GM18526 (cell line): ENCODE results near the gene FAM193B.

Experiments used
- POLR2A ChIP-seq: IDR thresholded peaks from 3 replicates; pipeline ENCODE4 v1.6.1; 2011; ENCODE audit not compliant: insufficient read length; ENCODE audit errors: extremely low read depth

The FAM193B gene

DNA sequence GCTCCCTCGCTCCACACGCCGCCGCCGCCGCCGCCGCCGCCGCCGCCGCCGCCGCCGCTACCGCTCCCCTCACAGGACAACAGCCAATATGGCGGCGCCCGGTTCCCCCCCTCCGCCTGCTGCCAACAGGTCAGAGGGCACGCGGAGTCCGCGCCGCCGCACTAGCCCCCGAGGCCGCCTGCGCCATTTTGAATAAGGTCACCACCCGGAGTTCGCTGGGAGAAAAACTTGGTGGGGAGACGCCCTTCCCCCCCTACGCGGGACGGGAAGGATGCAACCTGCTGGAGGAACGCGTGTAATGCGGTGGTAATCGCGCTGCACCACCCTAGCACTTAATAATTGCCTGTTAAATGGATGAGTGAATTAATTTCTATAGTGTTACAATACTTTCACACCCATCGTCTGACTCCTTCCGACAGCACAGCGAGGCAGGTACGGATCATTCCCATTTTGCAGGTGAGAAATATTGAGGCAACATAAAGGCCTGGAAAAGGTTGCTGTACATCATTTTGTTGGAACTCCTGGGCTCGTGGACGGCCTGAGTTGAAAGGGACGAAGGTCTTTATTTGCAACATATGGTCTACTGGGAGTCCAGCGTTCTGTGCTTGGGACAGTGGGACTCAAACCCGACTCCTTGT, at the start of gene FAM193B:
FAM193B (minus strand) TSS at position 90 of the 638 bp plus-strand sequence. CDS start 105 bp downstream, outside the sequence.
- peak; percentile 51 for TF ChIP-seq POLR2A

DNA sequence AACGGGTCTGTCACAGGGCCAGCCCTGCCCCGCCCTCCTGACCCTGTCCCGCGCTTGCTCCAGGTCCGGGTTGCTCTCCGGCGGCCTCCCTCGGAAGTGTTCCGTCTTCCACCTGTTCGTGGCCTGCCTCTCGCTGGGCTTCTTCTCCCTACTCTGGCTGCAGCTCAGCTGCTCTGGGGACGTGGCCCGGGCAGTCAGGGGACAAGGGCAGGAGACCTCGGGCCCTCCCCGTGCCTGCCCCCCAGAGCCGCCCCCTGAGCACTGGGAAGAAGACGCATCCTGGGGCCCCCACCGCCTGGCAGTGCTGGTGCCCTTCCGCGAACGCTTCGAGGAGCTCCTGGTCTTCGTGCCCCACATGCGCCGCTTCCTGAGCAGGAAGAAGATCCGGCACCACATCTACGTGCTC, 49.8 kb upstream of the FAM193B start:
- TF ChIP-seq POLR2A = no peak

DNA sequence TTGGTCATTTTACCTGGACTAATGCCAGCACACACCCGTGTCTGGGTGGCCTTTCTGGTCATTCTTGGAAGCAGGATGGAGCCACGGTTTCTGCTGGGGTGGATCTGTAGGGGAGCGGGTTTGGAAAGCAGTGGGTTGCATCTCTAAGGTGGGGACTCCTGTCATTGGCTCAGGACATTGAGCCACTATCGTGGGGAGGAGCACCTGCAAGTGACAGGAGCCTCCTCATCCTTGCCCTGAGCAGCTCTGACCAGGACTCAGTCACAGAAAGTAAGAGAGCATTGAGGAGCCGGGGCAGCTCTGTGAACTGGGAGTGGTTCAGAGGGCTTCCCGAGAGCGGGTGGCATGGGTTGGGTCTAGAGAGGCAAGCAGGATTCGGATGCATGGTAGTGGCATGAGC, 49.3 kb upstream of the FAM193B start:
- TF ChIP-seq POLR2A = no peak

DNA sequence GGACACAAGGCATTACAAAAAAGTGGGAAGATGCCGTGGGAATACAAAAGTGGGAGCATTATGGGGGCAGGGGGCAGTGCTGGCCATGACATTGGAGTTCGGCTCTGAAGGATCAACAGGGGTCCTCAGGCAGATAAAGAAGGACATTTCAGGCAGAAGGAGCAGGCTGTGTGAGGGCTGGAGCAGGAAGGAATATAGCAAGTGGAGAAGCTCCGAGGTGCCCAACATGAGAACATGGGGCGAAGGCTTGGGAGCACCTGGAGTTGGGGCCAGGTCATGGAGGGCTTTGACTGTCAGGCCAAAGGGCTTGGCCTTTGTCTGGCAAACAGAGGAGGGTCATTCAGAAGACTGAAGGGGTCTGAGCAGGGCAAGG, 48.1 kb upstream of the FAM193B start:
- no peak for TF ChIP-seq POLR2A

DNA sequence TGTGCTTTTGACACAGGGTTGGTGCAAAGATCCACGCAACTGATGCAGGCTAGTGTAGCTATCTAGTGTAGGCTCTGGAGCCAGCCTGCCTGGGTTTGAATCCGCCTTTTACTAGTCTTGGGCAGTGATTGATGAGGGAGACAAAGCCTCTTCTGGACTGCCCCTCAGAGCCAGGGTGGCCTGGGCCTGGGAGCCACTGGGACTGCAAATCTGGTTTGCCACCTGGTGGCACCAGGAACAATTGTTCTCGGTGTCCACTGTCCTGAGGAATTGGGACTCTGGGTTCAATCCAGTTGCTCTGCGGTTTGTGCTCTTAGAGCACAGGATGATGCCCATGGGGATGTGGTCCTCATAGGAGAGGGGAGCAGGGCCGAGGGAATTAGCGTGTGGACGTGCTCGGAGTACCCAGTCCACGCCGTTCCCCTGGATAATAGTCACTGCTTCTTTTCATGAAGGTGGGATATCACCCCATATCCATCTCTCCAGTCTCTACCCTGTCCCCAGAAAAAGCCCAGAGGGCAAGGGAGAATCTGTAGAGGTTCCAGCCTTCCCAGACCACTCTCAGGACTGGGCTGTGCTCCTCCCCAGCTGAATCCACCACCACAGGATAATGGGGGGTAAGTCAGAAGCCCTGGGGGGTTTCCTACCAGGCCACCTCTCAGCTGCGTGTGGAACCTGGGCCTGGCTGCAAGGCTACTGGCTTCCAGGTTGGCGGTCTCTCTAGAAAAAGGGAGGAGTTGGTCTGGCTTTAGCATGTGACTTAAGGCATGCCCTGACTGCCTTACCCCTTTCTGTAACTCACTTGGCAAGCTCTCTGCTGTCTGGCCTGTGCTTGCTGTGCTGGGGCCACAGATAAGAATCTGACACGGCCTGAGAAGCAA, 47.5 kb upstream of the FAM193B start:
- TF ChIP-seq POLR2A = no peak

DNA sequence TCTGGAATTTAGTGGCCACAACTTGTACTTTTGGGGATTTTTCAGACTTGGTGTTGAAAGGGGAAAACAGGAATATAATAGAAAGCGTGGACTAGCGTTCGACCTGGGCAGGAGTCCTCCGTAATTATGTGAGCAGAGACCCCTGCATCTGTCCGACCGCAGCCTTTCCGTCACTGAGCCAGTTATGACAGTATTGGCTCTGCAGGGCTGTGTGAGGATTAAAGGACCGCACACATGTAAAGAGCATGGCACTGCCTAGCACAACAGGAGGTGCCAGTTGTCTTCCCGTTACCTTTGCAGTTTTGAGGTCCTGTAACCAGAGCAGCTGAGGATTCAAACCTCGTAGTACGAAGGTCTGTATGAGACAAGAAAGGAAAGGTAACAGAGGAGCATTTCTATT, 46.8 kb upstream of the FAM193B start:
- no peak for TF ChIP-seq POLR2A

DNA sequence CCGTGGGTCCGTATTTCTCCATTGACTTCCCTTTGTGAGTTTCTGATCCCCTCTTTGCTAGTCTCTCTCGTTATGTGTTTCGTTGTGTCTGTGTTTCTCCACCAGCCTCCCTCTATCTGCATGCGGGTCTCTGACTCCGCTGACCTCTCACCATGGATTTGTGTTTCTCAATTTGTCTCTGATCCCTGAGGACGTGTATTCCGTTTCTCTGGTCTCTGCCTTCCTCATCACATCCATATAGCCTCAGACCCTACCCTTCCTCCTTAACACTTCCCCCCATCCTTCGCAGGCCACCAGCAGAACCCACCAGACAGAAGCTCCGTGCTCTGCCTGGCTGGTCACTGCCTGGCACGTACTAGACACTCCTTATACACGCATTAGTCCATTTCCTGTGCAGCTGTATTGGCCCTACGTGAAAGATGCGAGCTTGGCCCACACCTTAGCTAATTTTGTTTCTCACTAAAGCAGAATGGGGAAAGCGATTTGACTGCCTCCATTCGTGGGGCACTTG, 46.2 kb upstream of the FAM193B start:
- no peak for TF ChIP-seq POLR2A

DNA sequence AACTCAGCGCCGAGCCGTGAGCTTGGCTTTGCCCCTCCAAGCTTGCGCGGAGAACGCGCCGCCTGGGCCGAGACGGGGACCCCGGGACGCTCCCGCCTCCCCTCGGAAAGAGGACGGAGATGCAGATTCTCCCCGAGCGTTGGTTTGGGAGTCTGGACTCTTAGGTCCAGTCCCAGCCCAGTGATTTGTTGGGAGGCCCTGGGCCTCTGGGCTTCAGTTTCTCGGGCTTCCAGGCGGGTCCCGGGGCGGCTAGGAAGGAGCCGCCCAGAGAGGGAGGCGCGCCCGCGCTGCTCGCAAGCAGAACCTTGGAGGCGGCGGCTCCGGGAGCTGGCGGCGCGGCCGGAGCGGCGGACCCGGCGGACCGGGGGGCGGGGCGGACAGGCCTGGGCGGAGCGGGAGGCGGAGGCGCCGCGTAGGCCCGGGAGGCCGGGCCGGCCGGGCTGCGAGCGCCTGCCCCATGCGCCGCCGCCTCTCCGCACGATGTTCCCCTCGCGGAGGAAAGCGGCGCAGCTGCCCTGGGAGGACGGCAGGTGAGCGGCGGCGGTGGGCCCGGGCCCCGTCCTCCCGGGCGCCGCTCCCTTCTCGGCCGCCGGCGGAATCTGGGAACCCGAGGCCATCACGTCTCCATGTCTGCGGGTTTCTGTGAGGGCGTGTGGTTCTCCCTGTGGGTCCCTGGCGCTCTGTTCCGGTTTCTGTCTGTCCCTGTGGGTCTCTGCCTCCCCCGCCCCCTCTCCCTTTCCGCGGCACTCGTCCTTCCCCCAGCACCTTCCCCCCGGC, 45.6 kb upstream of the FAM193B start, which contains the start of gene B4GALT7:
B4GALT7 (plus strand) TSS at position 402 of the 777 bp plus-strand sequence; CDS start at position 481, 79 bp downstream.
- peak; percentile 93 for TF ChIP-seq POLR2A

DNA sequence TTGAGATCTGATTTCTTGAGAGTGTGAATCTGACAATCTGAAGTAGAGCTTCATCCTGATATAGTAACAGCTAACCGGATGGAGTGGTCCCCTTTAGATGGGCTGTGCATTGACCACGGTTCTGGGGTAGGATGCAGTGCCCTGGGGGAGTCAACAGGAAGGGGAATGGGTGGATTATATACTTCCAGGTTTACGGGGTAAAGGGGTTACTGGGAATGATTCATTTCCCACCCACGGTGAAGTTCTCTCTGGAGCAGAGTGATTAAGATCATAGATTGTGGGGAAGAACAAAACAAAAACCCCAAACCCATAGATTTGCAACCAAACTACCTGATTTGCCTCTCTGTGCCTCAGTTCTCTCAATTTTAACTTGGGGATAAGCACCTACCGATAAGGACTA, 44.1 kb upstream of the FAM193B start:
- no peak for TF ChIP-seq POLR2A

DNA sequence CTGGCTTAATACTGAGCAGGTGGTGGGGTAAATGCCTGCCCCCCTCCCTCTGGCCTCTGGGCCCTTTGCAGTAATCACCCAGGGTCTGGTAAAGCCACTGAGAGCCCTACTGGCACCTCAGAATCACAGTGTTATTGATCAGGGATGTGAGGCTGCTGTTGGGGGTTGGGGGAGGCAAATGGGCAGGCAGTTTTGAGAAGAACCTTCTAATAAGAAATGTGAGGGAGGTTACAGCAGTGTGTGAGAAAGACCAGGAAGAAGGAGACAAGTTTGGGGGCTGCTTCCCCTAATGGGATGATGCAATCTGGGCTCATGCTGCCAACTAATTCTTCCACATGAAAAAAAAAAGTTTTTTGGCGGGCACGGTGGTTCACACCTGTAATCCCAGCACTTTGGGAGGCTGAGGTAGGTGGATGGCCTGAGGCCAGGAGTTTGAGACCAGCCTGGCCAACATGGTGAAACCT, 42.4 kb upstream of the FAM193B start:
- TF ChIP-seq POLR2A = no peak

DNA sequence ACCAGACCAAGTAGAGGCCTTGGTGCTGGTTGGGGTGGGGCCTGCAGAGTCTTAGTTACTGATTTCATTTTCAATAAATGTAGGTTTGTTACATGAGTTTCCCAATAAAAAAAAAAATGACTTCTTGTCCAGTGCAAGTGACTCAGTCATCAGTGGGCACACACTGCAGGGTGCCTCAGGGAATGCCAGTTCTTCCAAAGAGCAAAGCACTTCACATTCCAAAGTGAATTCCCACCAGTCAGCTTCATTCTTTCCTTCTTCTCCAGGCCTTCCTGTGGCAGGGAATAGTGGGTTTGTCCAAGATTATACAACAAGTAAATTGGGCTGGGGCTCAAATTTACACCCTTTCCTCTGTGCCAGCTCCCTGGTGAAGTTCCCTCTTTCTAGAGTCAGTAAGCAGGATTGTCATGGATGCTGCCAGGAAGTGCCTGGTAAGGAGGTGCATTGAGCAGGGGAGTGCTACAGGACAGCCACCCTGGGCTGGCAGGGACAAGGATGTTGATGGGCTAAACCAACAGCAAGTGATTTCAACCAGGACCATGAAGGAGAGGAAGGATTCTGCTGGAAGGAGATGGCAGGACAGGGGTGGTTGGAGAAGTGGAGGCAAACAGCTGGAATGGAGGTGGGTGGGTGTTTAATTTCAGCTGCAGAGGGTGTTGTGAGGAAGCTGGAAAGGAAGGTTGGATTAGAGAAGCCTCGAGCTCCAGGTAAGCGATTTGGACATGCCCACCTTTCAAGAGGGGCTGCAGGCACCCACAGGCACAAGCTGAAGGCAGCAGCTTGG, 41.8 kb upstream of the FAM193B start:
- TF ChIP-seq POLR2A = no peak

DNA sequence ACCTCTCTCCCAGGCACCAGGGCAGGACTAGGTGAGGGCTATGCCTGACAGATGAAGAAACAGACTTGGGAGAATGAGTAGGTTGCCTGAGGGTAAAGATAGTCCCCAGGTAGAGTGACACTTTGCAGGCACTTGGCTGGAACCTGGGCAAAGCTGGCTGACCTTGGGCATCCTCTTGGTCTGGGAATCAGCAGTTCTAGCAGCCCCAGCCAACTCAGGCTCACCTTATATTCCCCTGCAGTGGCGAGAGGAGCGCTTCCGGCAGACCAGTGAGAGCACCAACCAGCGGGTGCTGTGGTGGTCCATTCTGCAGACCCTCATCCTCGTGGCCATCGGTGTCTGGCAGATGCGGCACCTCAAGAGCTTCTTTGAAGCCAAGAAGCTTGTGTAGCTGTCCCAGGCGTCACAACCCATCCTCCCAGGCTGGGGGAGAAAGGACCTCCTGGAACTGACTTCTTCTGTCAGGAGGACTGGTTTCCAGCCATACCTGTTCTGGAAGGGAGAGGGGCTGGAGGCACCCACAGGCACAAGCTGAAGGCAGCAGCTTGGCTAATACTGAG, 40.7 kb upstream of the FAM193B start:
- no peak for TF ChIP-seq POLR2A

DNA sequence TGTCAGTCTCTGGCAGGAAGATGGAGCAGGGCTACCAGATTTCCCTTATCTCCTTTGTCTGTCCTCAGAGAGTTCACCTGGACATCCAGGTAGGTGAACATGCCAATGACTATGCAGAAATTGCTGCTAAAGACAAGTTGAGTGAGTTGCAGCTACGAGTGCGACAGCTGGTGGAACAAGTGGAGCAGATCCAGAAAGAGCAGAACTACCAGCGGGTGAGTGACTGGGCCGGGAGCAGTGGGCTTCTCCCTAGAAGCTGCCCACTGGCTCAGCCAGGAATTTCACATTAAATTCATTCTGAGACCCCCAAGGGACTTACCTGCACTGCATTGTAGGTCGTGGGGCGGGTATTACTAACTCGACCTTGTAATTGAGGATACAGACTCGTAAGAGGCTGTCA, 39.7 kb upstream of the FAM193B start:
- TF ChIP-seq POLR2A = no peak

DNA sequence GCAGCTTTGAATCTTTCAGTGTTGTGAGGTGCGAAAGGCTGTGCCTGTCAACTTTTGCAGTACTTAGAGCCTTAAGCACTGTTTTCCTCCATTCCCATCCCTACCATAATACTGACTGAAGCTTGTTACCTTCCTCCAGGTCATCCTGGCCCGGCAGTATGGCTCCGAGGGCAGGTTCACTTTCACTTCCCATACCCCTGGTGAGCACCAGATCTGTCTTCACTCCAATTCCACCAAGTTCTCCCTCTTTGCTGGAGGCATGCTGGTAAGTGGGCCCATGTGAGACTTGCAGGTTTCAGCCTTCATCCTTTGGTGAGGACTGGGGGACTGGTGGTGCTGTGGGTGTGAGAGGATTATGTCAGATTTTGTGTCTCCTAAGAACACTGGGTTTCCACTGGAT, 39.1 kb upstream of the FAM193B start:
- no peak for TF ChIP-seq POLR2A
